ENCODE results near the gene S100A16. TPM values are rescaled to one million over a fixed set of nuclear protein-coding genes. Genes with fewer than 3 reads are reported as not detected.

Gene S100A16
- total RNA-seq, 1 donor from 2014 or later, result 38.8 TPM

GRCh38 chr1:153610334-153610733, 2.6 kb downstream of the S100A16 start:
- peak overlapping the region; percentile 90 for H3K27ac ChIP-seq (replicated peaks)
- no peak for TF ChIP-seq CTCF (IDR thresholded peaks at IDR 0.05; ENCODE audit: borderline replicate concordance)
- intact Hi-C loops (cut with micrococcal nuclease), result no loop called here
- DNase-seq, result no peak
- H3K9me3 ChIP-seq (replicated peaks), result no peaks in the 10 kb centered on the region
- H3K36me3 ChIP-seq, result peaks cover 26% of the 10 kb centered on the region
- H3K4me1 ChIP-seq, result peaks cover 60% of the 10 kb centered on the region
- H3K4me3 ChIP-seq, result peak overlapping the region; percentile 2
- no peaks in the 10 kb centered on the region for H3K27me3 ChIP-seq (ENCODE audit: low read depth)

GRCh38 chr1:153609585-153609907, 3.4 kb downstream of the S100A16 start:
- H3K9me3 ChIP-seq (replicated peaks), result no peaks in the 10 kb centered on the region
- intact Hi-C loops (cut with micrococcal nuclease), result no loop called here
- no peak for DNase-seq
- no peak for TF ChIP-seq CTCF (IDR thresholded peaks at IDR 0.05; ENCODE audit: borderline replicate concordance)
- H3K27me3 ChIP-seq (ENCODE audit: low read depth), result no peaks in the 10 kb centered on the region
- peaks cover 29% of the 10 kb centered on the region for H3K36me3 ChIP-seq
- H3K27ac ChIP-seq (replicated peaks), result peak overlapping the region; percentile 90
- peak overlapping the region; percentile 67 for H3K4me3 ChIP-seq
- H3K4me1 ChIP-seq, result peaks cover 60% of the 10 kb centered on the region

- peak overlapping the region; percentile 67 for H3K4me3 ChIP-seq
- no peak for TF ChIP-seq CTCF (IDR thresholded peaks at IDR 0.05; ENCODE audit: borderline replicate concordance)
- peak overlapping the region; percentile 90 for H3K27ac ChIP-seq (replicated peaks)
- H3K4me1 ChIP-seq, result peaks cover 60% of the 10 kb centered on the region
- no peaks in the 10 kb centered on the region for H3K27me3 ChIP-seq (ENCODE audit: low read depth)
- H3K9me3 ChIP-seq (replicated peaks), result no peaks in the 10 kb centered on the region
- intact Hi-C loops (cut with micrococcal nuclease), result no loop called here
- H3K36me3 ChIP-seq, result peaks cover 29% of the 10 kb centered on the region
- peak; percentile 70 for DNase-seq
Observed at GRCh38 chr1:153608742-153609584, 4.0 kb downstream of the S100A16 start.

- no peak for TF ChIP-seq CTCF (IDR thresholded peaks at IDR 0.05; ENCODE audit: borderline replicate concordance)
- H3K9me3 ChIP-seq (replicated peaks), result no peaks in the 10 kb centered on the region
- intact Hi-C loops (cut with micrococcal nuclease), result no loop called here
- peaks cover 29% of the 10 kb centered on the region for H3K36me3 ChIP-seq
- H3K4me1 ChIP-seq, result peaks cover 55% of the 10 kb centered on the region
- H3K4me3 ChIP-seq, result peak overlapping the region; percentile 67
- no peak for DNase-seq
- H3K27ac ChIP-seq (replicated peaks), result peak overlapping the region; percentile 90
- no peaks in the 10 kb centered on the region for H3K27me3 ChIP-seq (ENCODE audit: low read depth)
Observed at GRCh38 chr1:153608089-153608682, 4.8 kb downstream of the S100A16 start.

- Histone ChIP-seq H3K4me3 (peak overlapping the region; percentile 67), H3K4me1 (peaks cover 54% of the 10 kb centered on the region), H3K9me3 (replicated peaks) (no peaks in the 10 kb centered on the region), H3K36me3 (peaks cover 29% of the 10 kb centered on the region), H3K27ac (replicated peaks) (peak overlapping the region; percentile 90), H3K27me3 (ENCODE audit: low read depth) (no peaks in the 10 kb centered on the region)
- intact Hi-C loops (cut with micrococcal nuclease), result no loop called here
- DNase-seq, result no peak
- no peak for TF ChIP-seq CTCF (IDR thresholded peaks at IDR 0.05; ENCODE audit: borderline replicate concordance)
Observed at GRCh38 chr1:153607381-153607780, 5.6 kb downstream of the S100A16 start.

All from left ventricle myocardium inferior (tissue), 1 donor.